GM23338 (cell line): ENCODE measurements around the gene ACOT11. TPM values are rescaled to one million over a fixed set of nuclear protein-coding genes. Genes with fewer than 3 reads are reported as not detected.

Source experiments
- ATAC-seq: fragments of 200-7000 bp; cut with Tn5 transposase; 3 replicates; pipeline ENCODE4 v1.9.1; 2020
- DNase-seq: peaks from one replicate; pipeline ENCODE4 v3.0.0-alpha.2; 2015; ENCODE audit warnings: low spot score
- H2AFZ ChIP-seq: fragments of 200-600 bp; sonication (generic); 2 replicates; pipeline ENCODE4 v1.8.0; 2016; ENCODE audit warnings: antibody characterized with exemption, mild to moderate bottlenecking, moderate library complexity
- H3F3A ChIP-seq: fragments of 200-600 bp; sonication (generic); replicated peaks from 2 replicates; pipeline ENCODE4 v1.8.0; 2017; ENCODE audit warnings: antibody characterized with exemption, mixed run types, low read depth
- H3K27ac ChIP-seq: fragments of 200-600 bp; sonication (generic); 2 replicates; pipeline ENCODE4 v1.6.1; 2016; ENCODE audit warnings: low read depth
- H3K27me3 ChIP-seq: fragments of 200-600 bp; sonication (generic); 2 replicates; pipeline ENCODE4 v1.8.0; 2016; ENCODE audit warnings: mild to moderate bottlenecking, mixed run types, moderate library complexity; ENCODE audit not compliant: insufficient read depth
- H3K36me3 ChIP-seq: fragments of 200-600 bp; sonication (generic); 2 replicates; pipeline ENCODE4 v1.8.0; 2016; ENCODE audit warnings: mild to moderate bottlenecking; ENCODE audit not compliant: insufficient read depth
- H3K4me1 ChIP-seq: fragments of 200-600 bp; sonication (generic); 2 replicates; pipeline ENCODE4 v1.8.0; 2016; ENCODE audit warnings: mild to moderate bottlenecking, moderate library complexity; ENCODE audit not compliant: insufficient read depth
- H3K4me2 ChIP-seq: fragments of 200-600 bp; sonication (generic); 2 replicates; pipeline ENCODE4 v1.7.1; 2017; ENCODE audit warnings: mixed run types
- H3K4me3 ChIP-seq: fragments of 200-600 bp; sonication (generic); 2 replicates; pipeline ENCODE4 v1.6.1; 2016; ENCODE audit warnings: mixed run types
- H3K79me2 ChIP-seq: fragments of 200-600 bp; sonication (generic); replicated peaks from 2 replicates; pipeline ENCODE4 v1.8.0; 2017; ENCODE audit warnings: mild to moderate bottlenecking; ENCODE audit not compliant: insufficient read depth
- H3K9me2 ChIP-seq: fragments of 200-600 bp; sonication (generic); 2 replicates; pipeline ENCODE4 v1.8.0; 2017; ENCODE audit not compliant: insufficient read depth
- H4K20me1 ChIP-seq: fragments of 200-600 bp; sonication (generic); replicated peaks from 2 replicates; pipeline ENCODE4 v1.8.0; 2017; ENCODE audit warnings: mild to moderate bottlenecking; ENCODE audit not compliant: insufficient read depth
- H3K27ac Mint-ChIP-seq: 2 replicates; pipeline ENCODE4 v1.8.0; 2020; ENCODE audit warnings: inconsistent platforms, mild to moderate bottlenecking, moderate library complexity, mixed read lengths
- H3K27me3 Mint-ChIP-seq: 3 replicates; pipeline ENCODE4 v1.8.0; 2022; ENCODE audit warnings: low read depth, mild to moderate bottlenecking, moderate library complexity, mixed read lengths, inconsistent platforms; ENCODE audit not compliant: insufficient read depth, poor library complexity
- H3K36me3 Mint-ChIP-seq: 3 replicates; pipeline ENCODE4 v1.8.0; 2021; ENCODE audit warnings: low read depth, mild to moderate bottlenecking, inconsistent platforms, moderate library complexity, mixed read lengths
- H3K4me1 Mint-ChIP-seq: 3 replicates; pipeline ENCODE4 v1.8.0; 2020; ENCODE audit warnings: mild to moderate bottlenecking, inconsistent platforms, mixed read lengths
- H3K4me3 Mint-ChIP-seq: 3 replicates; pipeline ENCODE4 v1.8.0; 2021; ENCODE audit warnings: moderate library complexity, mild to moderate bottlenecking, inconsistent platforms, mixed read lengths
- H3K9me3 Mint-ChIP-seq: 3 replicates; pipeline ENCODE4 v1.8.0; 2020; ENCODE audit warnings: moderate library complexity, mild to moderate bottlenecking, inconsistent platforms, mixed read lengths
- CREB1 ChIP-seq: fragments of 250-450 bp; sonication (Bioruptor Pico); IDR thresholded peaks from 2 replicates; pipeline ENCODE4 v1.5.0; 2020; ENCODE audit warnings: low read depth, mild to moderate bottlenecking, moderate library complexity
- EZH2 ChIP-seq: fragments of 200-600 bp; sonication (generic); IDR thresholded peaks from one replicate; pipeline ENCODE4 v1.8.0; 2017; ENCODE audit warnings: antibody characterized with exemption, mild to moderate bottlenecking, low read depth; ENCODE audit not compliant: unreplicated experiment
- EZH2phosphoT487 ChIP-seq: fragments of 200-600 bp; sonication (generic); IDR thresholded peaks from one replicate; pipeline ENCODE4 v1.8.1; 2018; ENCODE audit warnings: antibody characterized with exemption; ENCODE audit not compliant: unreplicated experiment
- JUNB ChIP-seq: IDR thresholded peaks from one replicate; pipeline ENCODE4 v1.6.1; 2016; ENCODE audit warnings: antibody characterized with exemption; ENCODE audit not compliant: unreplicated experiment
- NANOG ChIP-seq: IDR thresholded peaks from 2 replicates; pipeline ENCODE4 v1.6.1; 2016; ENCODE audit warnings: antibody characterized with exemption, borderline replicate concordance
- POLR2AphosphoS5 ChIP-seq: IDR thresholded peaks from 2 replicates; pipeline ENCODE4 v1.6.1; 2016; ENCODE audit warnings: antibody characterized with exemption, low read depth
- REST ChIP-seq: IDR thresholded peaks from one replicate; pipeline ENCODE4 v1.6.1; 2018; ENCODE audit warnings: antibody characterized with exemption; ENCODE audit not compliant: unreplicated experiment
- STAT1 ChIP-seq: IDR thresholded peaks from one replicate; pipeline ENCODE4 v1.6.1; 2016; ENCODE audit warnings: antibody characterized with exemption; ENCODE audit not compliant: unreplicated experiment
- ZNF114 ChIP-seq: fragments of 250-450 bp; sonication (Bioruptor Pico); IDR thresholded peaks from 2 replicates; pipeline ENCODE4 v1.5.0; 2020; ENCODE audit warnings: mild to moderate bottlenecking, moderate library complexity
- ZNF331 ChIP-seq: fragments of 250-450 bp; sonication (Bioruptor Pico); IDR thresholded peaks from 2 replicates; pipeline ENCODE4 v1.5.0; 2020; ENCODE audit warnings: low read depth, mild to moderate bottlenecking, moderate library complexity
- polyA plus RNA-seq: library from polyadenylated mRNA; unstranded; fragments of >200 nt; fragmentation: Nextera tagmentation; extraction: Ambion mirVana; gene quantifications from 2 replicates; pipeline ENCODE4 v1.2.1, GENCODE V29; 2016
- total RNA-seq: library from RNA; depleted of rRNA; stranded (reverse); fragments of >200 nt; shearing (Covaris generic); gene quantifications from 2 replicates; pipeline ENCODE4 v1.2.3, GENCODE V29; 2014
- TF ChIP-seq, protein P1 (sequence below), 2 experiments: fragments of 200-600 bp in 1 of 2; sonication (generic) in 1 of 2; conservative IDR thresholded peaks; 2 replicates each; pipeline versions ENCODE4 v1.5.1 to v1.6.1; 2016 to 2017; ENCODE audit warnings: antibody characterized with exemption in 2 of 2, low read depth in 2 of 2, mild to moderate bottlenecking in 2 of 2, moderate library complexity in 1 of 2
- TF ChIP-seq, protein P2 (sequence below): IDR thresholded peaks from 2 replicates; pipeline ENCODE4 v1.6.1; 2016; ENCODE audit warnings: antibody characterized with exemption
- TF ChIP-seq, protein P3 (sequence below): fragments of 250-450 bp; sonication (Bioruptor Pico); IDR thresholded peaks from 2 replicates; pipeline ENCODE4 v1.5.0; 2020; ENCODE audit warnings: mild to moderate bottlenecking, moderate library complexity

ACOT11 gene
- total and polyA plus RNA-seq, 2 experiments from 2014 or later = 1.6 to 2.7 TPM

- Histone ChIP-seq H3K4me3 (no peak overlapping the region), H3K4me1 (no peaks in the 10 kb centered on the region), H3K36me3 (no peaks in the 10 kb centered on the region; the same call in 1 of the 2 replicates), H4K20me1 (no peaks in the 10 kb centered on the region), H3K27ac (no peak overlapping the region), H3K27me3 (no peaks in the 10 kb centered on the region), H2AFZ (no peak overlapping the region), H3K79me2 (no peaks in the 10 kb centered on the region), H3K9me2 (no peaks in the 10 kb centered on the region), H3K4me2 (no peak overlapping the region), H3F3A (no peaks in the 10 kb centered on the region)
- peaks cover 2% of the 10 kb centered on the region for H3K27me3 Mint-ChIP-seq
- H3K4me1 Mint-ChIP-seq = peaks cover 6% of the 10 kb centered on the region; the same call in 2 of the 3 replicates
- peaks cover 5% of the 10 kb centered on the region; the same call in 2 of the 3 replicates for H3K36me3 Mint-ChIP-seq
- peaks cover 20% of the 10 kb centered on the region; the same call in 2 of the 3 replicates for H3K9me3 Mint-ChIP-seq
- no peak overlapping the region for H3K27ac Mint-ChIP-seq
- ATAC-seq = no peak
- no peak for DNase-seq
- no peak overlapping the region for H3K4me3 Mint-ChIP-seq
- TF ChIP-seq POLR2AphosphoS5 = no peak
- TF ChIP-seq, protein P1, sequence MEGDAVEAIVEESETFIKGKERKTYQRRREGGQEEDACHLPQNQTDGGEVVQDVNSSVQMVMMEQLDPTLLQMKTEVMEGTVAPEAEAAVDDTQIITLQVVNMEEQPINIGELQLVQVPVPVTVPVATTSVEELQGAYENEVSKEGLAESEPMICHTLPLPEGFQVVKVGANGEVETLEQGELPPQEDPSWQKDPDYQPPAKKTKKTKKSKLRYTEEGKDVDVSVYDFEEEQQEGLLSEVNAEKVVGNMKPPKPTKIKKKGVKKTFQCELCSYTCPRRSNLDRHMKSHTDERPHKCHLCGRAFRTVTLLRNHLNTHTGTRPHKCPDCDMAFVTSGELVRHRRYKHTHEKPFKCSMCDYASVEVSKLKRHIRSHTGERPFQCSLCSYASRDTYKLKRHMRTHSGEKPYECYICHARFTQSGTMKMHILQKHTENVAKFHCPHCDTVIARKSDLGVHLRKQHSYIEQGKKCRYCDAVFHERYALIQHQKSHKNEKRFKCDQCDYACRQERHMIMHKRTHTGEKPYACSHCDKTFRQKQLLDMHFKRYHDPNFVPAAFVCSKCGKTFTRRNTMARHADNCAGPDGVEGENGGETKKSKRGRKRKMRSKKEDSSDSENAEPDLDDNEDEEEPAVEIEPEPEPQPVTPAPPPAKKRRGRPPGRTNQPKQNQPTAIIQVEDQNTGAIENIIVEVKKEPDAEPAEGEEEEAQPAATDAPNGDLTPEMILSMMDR (conservative IDR thresholded peaks at IDR 0.05; ENCODE audit: low read depth in 2 of 2) = no peak
- no peak for TF ChIP-seq ZNF331 (CRISPR knock-in tag)
- no peak for TF ChIP-seq CREB1
- TF ChIP-seq, protein P2, sequence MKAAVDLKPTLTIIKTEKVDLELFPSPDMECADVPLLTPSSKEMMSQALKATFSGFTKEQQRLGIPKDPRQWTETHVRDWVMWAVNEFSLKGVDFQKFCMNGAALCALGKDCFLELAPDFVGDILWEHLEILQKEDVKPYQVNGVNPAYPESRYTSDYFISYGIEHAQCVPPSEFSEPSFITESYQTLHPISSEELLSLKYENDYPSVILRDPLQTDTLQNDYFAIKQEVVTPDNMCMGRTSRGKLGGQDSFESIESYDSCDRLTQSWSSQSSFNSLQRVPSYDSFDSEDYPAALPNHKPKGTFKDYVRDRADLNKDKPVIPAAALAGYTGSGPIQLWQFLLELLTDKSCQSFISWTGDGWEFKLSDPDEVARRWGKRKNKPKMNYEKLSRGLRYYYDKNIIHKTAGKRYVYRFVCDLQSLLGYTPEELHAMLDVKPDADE = no peak
- no peak for TF ChIP-seq JUNB
- TF ChIP-seq EZH2 = no peak
- no peak for TF ChIP-seq NANOG
- no peak for TF ChIP-seq ZNF114 (CRISPR knock-in tag)
- TF ChIP-seq, protein P3, sequence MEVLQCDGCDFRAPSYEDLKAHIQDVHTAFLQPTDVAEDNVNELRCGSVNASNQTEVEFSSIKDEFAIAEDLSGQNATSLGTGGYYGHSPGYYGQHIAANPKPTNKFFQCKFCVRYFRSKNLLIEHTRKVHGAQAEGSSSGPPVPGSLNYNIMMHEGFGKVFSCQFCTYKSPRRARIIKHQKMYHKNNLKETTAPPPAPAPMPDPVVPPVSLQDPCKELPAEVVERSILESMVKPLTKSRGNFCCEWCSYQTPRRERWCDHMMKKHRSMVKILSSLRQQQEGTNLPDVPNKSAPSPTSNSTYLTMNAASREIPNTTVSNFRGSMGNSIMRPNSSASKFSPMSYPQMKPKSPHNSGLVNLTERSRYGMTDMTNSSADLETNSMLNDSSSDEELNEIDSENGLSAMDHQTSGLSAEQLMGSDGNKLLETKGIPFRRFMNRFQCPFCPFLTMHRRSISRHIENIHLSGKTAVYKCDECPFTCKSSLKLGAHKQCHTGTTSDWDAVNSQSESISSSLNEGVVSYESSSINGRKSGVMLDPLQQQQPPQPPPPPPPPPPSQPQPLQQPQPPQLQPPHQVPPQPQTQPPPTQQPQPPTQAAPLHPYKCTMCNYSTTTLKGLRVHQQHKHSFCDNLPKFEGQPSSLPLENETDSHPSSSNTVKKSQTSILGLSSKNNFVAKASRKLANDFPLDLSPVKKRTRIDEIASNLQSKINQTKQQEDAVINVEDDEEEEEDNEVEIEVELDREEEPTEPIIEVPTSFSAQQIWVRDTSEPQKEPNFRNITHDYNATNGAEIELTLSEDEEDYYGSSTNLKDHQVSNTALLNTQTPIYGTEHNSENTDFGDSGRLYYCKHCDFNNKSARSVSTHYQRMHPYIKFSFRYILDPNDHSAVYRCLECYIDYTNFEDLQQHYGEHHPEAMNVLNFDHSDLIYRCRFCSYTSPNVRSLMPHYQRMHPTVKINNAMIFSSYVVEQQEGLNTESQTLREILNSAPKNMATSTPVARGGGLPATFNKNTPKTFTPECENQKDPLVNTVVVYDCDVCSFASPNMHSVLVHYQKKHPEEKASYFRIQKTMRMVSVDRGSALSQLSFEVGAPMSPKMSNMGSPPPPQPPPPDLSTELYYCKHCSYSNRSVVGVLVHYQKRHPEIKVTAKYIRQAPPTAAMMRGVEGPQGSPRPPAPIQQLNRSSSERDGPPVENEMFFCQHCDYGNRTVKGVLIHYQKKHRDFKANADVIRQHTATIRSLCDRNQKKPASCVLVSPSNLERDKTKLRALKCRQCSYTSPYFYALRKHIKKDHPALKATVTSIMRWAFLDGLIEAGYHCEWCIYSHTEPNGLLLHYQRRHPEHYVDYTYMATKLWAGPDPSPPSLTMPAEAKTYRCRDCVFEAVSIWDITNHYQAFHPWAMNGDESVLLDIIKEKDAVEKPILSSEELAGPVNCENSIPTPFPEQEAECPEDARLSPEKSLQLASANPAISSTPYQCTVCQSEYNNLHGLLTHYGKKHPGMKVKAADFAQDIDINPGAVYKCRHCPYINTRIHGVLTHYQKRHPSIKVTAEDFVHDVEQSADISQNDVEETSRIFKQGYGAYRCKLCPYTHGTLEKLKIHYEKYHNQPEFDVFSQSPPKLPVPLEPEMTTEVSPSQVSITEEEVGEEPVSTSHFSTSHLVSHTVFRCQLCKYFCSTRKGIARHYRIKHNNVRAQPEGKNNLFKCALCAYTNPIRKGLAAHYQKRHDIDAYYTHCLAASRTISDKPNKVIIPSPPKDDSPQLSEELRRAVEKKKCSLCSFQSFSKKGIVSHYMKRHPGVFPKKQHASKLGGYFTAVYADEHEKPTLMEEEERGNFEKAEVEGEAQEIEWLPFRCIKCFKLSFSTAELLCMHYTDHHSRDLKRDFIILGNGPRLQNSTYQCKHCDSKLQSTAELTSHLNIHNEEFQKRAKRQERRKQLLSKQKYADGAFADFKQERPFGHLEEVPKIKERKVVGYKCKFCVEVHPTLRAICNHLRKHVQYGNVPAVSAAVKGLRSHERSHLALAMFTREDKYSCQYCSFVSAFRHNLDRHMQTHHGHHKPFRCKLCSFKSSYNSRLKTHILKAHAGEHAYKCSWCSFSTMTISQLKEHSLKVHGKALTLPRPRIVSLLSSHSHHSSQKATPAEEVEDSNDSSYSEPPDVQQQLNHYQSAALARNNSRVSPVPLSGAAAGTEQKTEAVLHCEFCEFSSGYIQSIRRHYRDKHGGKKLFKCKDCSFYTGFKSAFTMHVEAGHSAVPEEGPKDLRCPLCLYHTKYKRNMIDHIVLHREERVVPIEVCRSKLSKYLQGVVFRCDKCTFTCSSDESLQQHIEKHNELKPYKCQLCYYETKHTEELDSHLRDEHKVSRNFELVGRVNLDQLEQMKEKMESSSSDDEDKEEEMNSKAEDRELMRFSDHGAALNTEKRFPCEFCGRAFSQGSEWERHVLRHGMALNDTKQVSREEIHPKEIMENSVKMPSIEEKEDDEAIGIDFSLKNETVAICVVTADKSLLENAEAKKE (CRISPR knock-in tag) = no peak
- no peak for TF ChIP-seq EZH2phosphoT487
- TF ChIP-seq STAT1 = no peak
- TF ChIP-seq REST = no peak
These were observed 11.8 kb downstream of the ACOT11 start for GRCh38 chr1:54559771-54560231.
